KOPT-K1 (cell line): ENCODE results near the gene AGAP3.

Experiments
- H3K27ac ChIP-seq: fragments of 200-600 bp; sonication (generic); 2 replicates; pipeline ENCODE4 v1.5.1; 2016; ENCODE audit warnings: antibody characterized with exemption, mild to moderate bottlenecking, low read depth, low read length; ENCODE audit not compliant: poor library complexity, severe bottlenecking
- H3K36me3 ChIP-seq: fragments of 200-600 bp; sonication (generic); 2 replicates; pipeline ENCODE4 v1.5.1; 2017; ENCODE audit warnings: antibody characterized with exemption, mild to moderate bottlenecking, low read length, moderate library complexity; ENCODE audit not compliant: insufficient read depth
- H3K9me3 ChIP-seq: fragments of 200-600 bp; sonication (generic); 2 replicates; pipeline ENCODE4 v1.5.1; 2017; ENCODE audit warnings: antibody characterized with exemption, low read length, mild to moderate bottlenecking; ENCODE audit not compliant: insufficient read depth, poor library complexity, severe bottlenecking

The AGAP3 gene

DNA sequence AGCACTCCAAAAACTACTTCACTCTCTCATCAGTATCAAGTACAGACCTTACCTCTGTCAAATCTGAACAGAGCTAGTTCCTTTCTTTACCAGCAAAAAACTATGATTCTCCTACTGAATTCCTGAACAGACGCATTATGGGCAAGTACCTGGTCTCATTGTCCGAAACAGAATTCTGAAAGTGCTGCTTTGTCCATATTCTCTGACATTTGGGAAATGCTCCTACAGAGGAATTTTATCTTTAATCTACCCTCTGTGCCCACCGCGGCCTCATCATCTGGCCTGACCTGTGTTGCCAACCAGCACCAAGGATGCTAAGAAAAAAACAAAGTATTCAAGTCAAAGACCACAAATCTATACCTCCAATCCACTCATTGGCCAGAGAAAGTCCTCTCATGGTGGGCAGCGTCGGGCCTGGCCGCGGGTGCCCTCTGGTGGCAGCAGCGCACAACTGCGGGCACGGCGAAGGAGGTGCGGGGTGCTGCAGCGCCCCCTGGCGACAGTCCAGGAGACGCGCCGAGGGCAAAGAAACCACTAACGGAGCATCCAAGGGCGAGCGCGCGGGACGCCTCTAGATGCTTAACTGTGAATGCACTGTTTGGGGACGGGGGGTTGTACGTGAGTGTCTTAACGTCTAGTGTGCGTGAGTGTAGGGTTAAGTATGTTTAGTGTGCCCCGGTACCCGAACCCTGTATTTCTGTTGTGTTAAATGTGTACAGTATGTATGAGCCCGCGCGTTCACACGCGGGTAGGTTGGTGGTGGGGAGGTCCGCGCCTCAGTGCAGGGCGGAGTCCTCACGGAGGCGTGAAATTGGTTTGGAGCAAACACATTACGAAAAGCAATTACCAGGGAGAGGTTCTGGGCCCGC lies 86.2 kb downstream of the AGAP3 start:
- Histone ChIP-seq H3K36me3 (no peaks in the 10 kb centered on the region), H3K9me3 (no peaks in the 10 kb centered on the region), H3K27ac (no peak overlapping the region)

- no peaks in the 10 kb centered on the region for H3K9me3 ChIP-seq
- H3K36me3 ChIP-seq, result no peaks in the 10 kb centered on the region
- no peak overlapping the region for H3K27ac ChIP-seq
These were observed 87.3 kb downstream of the AGAP3 start for GRCh38 chr7:151173386-151174245.

DNA sequence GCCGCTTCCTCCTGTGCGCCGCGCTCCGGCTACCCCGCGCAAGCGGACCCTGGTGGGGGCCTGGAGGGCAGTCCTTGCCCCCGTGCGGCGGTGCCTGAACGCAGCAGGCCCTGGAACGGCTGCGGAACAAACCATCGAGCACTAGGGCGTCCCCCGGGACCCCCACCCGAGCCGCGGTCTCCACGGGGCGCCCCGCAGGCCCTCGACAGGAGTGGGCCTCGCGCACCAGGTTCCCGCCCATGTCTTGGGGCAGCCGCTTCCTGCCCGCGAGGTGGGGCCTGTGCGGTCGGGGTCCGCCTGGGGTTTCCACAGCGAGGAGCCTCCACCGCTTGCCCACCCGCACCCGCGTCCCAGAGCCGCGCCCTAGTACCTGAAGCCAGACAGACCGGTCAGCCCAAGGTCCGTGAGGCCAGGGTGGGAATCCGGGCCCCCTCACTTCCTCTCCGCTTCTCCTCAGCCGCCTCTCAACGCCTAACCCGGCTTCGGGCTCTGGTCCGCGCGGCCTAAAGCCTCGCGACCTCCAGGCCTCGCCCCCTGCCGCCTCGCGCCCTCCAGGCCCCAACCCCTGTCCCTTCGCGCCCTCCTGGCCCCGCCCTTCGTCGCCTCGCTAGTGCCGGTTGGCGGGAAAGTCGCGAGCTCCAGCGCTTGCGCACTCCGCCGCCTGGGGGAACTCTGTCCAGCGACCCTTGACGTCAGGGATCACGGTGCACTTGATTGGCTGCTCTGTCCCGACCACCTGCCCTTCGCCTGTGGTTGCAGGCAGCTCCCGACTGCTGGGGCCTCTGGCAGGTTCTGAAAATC lies 88.2 kb downstream of the AGAP3 start:
- H3K9me3 ChIP-seq, result no peaks in the 10 kb centered on the region
- H3K27ac ChIP-seq, result no peak overlapping the region

DNA sequence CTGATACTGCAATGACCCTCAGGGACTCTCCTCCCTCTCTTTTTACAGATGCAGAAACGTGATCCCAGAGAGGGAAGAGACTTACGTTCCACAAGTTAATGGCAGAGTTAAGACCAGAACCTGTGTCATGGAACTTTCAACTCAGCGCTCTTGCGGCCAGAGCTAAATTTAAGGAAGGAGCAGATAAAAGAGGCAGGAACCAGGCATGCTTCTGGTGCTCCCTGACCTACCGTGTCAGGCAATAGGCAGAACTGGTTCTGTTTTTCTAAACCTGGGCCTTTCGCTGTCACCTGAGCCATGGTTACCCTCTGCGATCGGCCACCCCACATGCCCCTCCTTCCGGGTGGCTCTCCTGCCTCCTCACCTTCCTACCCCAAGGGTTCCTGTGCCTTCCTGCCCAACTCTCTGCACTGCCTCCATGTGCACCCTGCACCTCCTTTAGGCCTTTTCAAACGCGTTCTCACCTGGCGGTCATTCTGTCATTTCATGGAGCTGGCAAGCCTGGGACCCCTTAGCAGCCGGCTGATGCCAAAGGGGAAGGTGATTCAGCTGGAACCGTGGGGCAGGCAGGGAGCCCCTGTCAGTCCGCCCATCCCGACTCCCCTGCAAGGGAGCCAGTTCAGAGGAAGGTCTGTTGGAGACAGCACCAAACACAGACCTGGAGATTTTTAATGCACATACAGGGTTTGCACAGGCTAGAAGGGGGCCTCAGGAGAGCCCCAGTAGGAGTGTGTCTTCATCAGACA lies 88.9 kb downstream of the AGAP3 start:
- H3K9me3 ChIP-seq, result no peaks in the 10 kb centered on the region
- no peak overlapping the region for H3K27ac ChIP-seq
- H3K36me3 ChIP-seq, result no peaks in the 10 kb centered on the region

More for the DNA sequence above, 88.2 kb downstream of the AGAP3 start:
- no peaks in the 10 kb centered on the region for H3K36me3 ChIP-seq

GRCh38 chr7:151175793-151176311 lies 89.6 kb downstream of the AGAP3 start:
- H3K27ac ChIP-seq, result no peak overlapping the region
- no peaks in the 10 kb centered on the region for H3K9me3 ChIP-seq
- no peaks in the 10 kb centered on the region for H3K36me3 ChIP-seq

GRCh38 chr7:151176401-151176800 lies 90.1 kb downstream of the AGAP3 start:
- H3K9me3 ChIP-seq, result no peaks in the 10 kb centered on the region
- no peaks in the 10 kb centered on the region for H3K36me3 ChIP-seq
- H3K27ac ChIP-seq, result no peak overlapping the region

DNA sequence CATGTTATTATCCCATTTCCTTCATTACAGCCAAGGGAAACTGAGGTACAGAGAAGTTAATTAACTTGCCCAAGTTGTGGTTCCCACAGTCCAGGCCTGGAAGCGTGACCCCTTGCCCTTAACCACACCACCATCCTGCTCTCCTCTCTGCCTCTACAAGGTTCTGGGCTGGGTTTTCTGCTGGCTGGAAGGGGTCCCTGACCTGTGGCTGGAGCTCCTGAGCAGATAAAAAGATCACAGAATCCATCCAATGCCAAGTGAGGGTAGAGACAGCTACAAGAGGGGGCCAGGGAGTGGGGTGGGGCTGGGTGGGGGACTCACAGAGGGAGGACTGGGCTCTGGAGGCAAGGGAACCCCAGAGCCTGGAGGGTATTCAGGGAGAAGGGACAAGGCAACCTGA lies 91.0 kb downstream of the AGAP3 start:
- H3K27ac ChIP-seq, result no peak overlapping the region
- H3K9me3 ChIP-seq, result no peaks in the 10 kb centered on the region
- no peaks in the 10 kb centered on the region for H3K36me3 ChIP-seq

- Histone ChIP-seq H3K27ac (no peak overlapping the region), H3K9me3 (no peaks in the 10 kb centered on the region), H3K36me3 (no peaks in the 10 kb centered on the region)
These were observed 92.0 kb downstream of the AGAP3 start for GRCh38 chr7:151178236-151178635.

DNA sequence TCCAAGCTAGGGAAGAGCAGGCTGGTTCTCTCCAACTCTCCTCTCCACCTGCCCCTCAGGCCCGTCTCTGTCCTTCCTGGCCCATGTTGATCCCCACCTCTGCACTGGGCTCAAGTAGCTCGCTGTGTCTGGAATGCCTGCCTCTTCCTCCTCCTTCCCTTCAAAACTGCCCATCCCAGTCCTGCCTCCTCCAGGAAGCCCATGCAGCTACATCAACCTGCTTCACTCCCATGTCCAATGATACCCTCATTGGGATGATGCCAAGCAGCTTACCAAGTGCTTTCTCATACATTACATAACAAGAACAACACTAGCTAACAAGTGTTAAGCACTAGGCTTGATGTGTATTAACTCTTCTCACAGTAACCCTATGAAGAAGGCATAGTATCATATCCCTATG lies 92.6 kb downstream of the AGAP3 start:
- Histone ChIP-seq H3K27ac (no peak overlapping the region), H3K9me3 (no peaks in the 10 kb centered on the region), H3K36me3 (no peaks in the 10 kb centered on the region)

GRCh38 chr7:151179287-151179860 lies 93.1 kb downstream of the AGAP3 start:
- Histone ChIP-seq H3K27ac (no peak overlapping the region), H3K36me3 (no peaks in the 10 kb centered on the region), H3K9me3 (no peaks in the 10 kb centered on the region)

- H3K36me3 ChIP-seq, result no peaks in the 10 kb centered on the region
- H3K27ac ChIP-seq, result no peak overlapping the region
- H3K9me3 ChIP-seq, result no peaks in the 10 kb centered on the region
These were observed 93.7 kb downstream of the AGAP3 start for GRCh38 chr7:151179946-151180345.

GRCh38 chr7:151181011-151181431 lies 94.7 kb downstream of the AGAP3 start:
- Histone ChIP-seq H3K9me3 (no peaks in the 10 kb centered on the region), H3K36me3 (no peaks in the 10 kb centered on the region), H3K27ac (no peak overlapping the region)

GRCh38 chr7:151185762-151186639 lies 99.7 kb downstream of the AGAP3 start:
- no peaks in the 10 kb centered on the region for H3K36me3 ChIP-seq
- H3K9me3 ChIP-seq, result no peaks in the 10 kb centered on the region
- no peak overlapping the region for H3K27ac ChIP-seq
